Endodermal cell (in vitro differentiated cells): ENCODE results near the gene NANOGP8. TPM values are rescaled to one million over a fixed set of nuclear protein-coding genes. Genes with fewer than 3 reads are reported as not detected.

Source experiments
- DNase-seq: peaks from one replicate; pipeline ENCODE4 v3.0.0-alpha.2; 2017
- H3K27ac ChIP-seq: 2 replicates; pipeline ENCODE4 v1.5.1; 2013; ENCODE audit warnings: mild to moderate bottlenecking, low read depth, low read length, moderate library complexity
- H3K27me3 ChIP-seq: 2 replicates; pipeline ENCODE4 v1.6.1; 2013; ENCODE audit warnings: mild to moderate bottlenecking, low read length, moderate library complexity; ENCODE audit not compliant: insufficient read depth, control insufficient read depth, poor library complexity, severe bottlenecking
- H3K36me3 ChIP-seq: 2 replicates; pipeline ENCODE4 v1.7.0; 2013; ENCODE audit warnings: mild to moderate bottlenecking, low read length, moderate library complexity; ENCODE audit not compliant: control insufficient read depth, insufficient read depth
- H3K4me1 ChIP-seq: one replicate; pipeline ENCODE4 v1.7.0; 2013; ENCODE audit warnings: low read length; ENCODE audit not compliant: control insufficient read depth, insufficient read depth
- H3K4me3 ChIP-seq: 2 replicates; pipeline ENCODE4 v1.5.1; 2013; ENCODE audit warnings: mild to moderate bottlenecking, low read length, moderate library complexity
- H3K9ac ChIP-seq: 2 replicates; pipeline ENCODE4 v1.6.1; 2013; ENCODE audit warnings: mild to moderate bottlenecking, low read length, moderate library complexity; ENCODE audit not compliant: poor library complexity, severe bottlenecking; ENCODE audit errors: extremely low read depth
- H3K9me3 ChIP-seq: 2 replicates; pipeline ENCODE4 v1.6.1; 2013; ENCODE audit warnings: mild to moderate bottlenecking, low read length, moderate library complexity; ENCODE audit not compliant: control insufficient read depth
- H3K27ac Mint-ChIP-seq: 2 replicates; pipeline ENCODE4 v1.8.0; 2020; ENCODE audit warnings: mixed read lengths
- H3K27me3 Mint-ChIP-seq: 2 replicates; pipeline ENCODE4 v1.8.0; 2021; ENCODE audit warnings: mild to moderate bottlenecking, mixed read lengths; ENCODE audit not compliant: insufficient read depth
- H3K36me3 Mint-ChIP-seq: 2 replicates; pipeline ENCODE4 v1.8.0; 2020; ENCODE audit warnings: low read depth, mixed read lengths
- H3K4me1 Mint-ChIP-seq: 2 replicates; pipeline ENCODE4 v1.8.0; 2020; ENCODE audit warnings: mixed read lengths
- H3K4me3 Mint-ChIP-seq: 2 replicates; pipeline ENCODE4 v1.8.0; 2020; ENCODE audit warnings: mild to moderate bottlenecking, moderate library complexity, mixed read lengths
- H3K9me3 Mint-ChIP-seq: 2 replicates; pipeline ENCODE4 v1.8.0; 2020; ENCODE audit warnings: mild to moderate bottlenecking, mixed read lengths
- WGBS, 2 experiments: methylation state at CpG; one replicate each; pipeline versions ENCODE4 v1.1.5 to v1.1.7; 2013; ENCODE audit warnings: missing lambda C conversion rate in 2 of 2, mixed read lengths in 1 of 2; ENCODE audit not compliant: insufficient coverage in 1 of 2, insufficient read length in 1 of 2; 5-methylcytosine and 5-hydroxymethylcytosine counted together
- total RNA-seq, 2 donors: library from RNA; stranded (reverse); fragmentation: NEBNext Ultra II Directional in 1 of 2; extraction: Animal tissue kit (Norgen Biotek cat#: 25700) in 1 of 2; gene quantifications; 2 replicates in 1 of 2; 3 replicates in 1 of 2; pipeline ENCODE4 v1.2.1, GENCODE V29; 2021
- TF ChIP-seq, protein P1 (sequence below): fragments of 200-600 bp; sonication (generic); conservative IDR thresholded peaks from 2 replicates; pipeline ENCODE4 v1.5.0; 2021; ENCODE audit warnings: antibody characterized with exemption, mild to moderate bottlenecking

The NANOGP8 gene
- total RNA-seq, 2 donors from 2014 or later: 1.5 to 47.2 TPM

DNA sequence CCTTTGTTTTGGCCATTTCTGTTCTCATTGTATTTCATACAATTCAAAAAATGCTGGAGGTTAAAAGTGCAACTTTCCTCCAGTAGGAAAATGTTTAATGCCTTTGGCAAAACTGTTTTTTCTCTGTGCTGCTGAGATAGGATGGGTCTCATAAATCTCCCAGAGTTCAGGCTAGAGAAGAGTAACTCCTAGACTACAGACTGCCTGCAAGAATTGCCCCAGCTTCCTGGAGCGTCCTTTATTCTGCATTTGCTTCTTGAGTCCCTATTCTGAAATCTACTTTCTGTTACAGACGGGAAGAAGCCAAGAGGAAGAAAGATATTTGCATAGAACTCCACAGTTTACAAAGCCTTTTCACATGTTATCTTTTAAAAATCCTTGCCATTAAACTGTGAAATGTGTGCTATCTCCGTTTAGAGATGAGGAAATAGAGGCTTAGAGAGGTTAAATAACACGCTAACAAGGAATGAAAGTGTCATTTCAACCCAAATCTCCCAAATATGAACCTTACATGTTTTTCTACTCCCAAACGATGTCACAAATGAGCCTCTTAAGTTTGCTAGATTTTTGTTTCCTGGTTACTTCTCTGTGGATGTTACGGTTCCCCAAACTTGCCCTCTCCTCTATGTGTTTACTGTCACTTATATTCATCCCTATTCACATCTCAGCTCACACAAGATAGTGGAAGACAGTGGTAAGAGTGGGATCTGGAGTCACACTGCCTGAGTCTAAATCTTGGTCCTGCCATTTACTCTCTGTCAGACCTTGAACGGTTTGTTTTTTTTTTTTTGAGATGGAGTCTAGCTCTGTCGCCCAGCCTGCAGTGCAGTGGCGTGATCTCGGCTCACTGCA lies 17.4 kb downstream of the NANOGP8 start:
- Histone ChIP-seq H3K9me3 (no peaks in the 10 kb centered on the region), H3K4me1 (peaks cover 7% of the 10 kb centered on the region), H3K27me3 (no peaks in the 10 kb centered on the region), H3K9ac (no peak overlapping the region), H3K27ac (no peak overlapping the region), H3K36me3 (no peaks in the 10 kb centered on the region), H3K4me3 (no peak overlapping the region)
- TF ChIP-seq, protein P1, sequence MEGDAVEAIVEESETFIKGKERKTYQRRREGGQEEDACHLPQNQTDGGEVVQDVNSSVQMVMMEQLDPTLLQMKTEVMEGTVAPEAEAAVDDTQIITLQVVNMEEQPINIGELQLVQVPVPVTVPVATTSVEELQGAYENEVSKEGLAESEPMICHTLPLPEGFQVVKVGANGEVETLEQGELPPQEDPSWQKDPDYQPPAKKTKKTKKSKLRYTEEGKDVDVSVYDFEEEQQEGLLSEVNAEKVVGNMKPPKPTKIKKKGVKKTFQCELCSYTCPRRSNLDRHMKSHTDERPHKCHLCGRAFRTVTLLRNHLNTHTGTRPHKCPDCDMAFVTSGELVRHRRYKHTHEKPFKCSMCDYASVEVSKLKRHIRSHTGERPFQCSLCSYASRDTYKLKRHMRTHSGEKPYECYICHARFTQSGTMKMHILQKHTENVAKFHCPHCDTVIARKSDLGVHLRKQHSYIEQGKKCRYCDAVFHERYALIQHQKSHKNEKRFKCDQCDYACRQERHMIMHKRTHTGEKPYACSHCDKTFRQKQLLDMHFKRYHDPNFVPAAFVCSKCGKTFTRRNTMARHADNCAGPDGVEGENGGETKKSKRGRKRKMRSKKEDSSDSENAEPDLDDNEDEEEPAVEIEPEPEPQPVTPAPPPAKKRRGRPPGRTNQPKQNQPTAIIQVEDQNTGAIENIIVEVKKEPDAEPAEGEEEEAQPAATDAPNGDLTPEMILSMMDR: no peak
- Mint-ChIP-seq H3K27ac (peak overlapping the region; percentile 27), H3K9me3 (peaks cover 4% of the 10 kb centered on the region), H3K27me3 (no peaks in the 10 kb centered on the region), H3K4me3 (no peak overlapping the region), H3K4me1 (peaks cover 24% of the 10 kb centered on the region), H3K36me3 (no peaks in the 10 kb centered on the region)
- no peak for DNase-seq
- WGBS, 2 experiments: 72 to 79% methylated on average over 7 to 10 of the region's 10 CpGs

DNA sequence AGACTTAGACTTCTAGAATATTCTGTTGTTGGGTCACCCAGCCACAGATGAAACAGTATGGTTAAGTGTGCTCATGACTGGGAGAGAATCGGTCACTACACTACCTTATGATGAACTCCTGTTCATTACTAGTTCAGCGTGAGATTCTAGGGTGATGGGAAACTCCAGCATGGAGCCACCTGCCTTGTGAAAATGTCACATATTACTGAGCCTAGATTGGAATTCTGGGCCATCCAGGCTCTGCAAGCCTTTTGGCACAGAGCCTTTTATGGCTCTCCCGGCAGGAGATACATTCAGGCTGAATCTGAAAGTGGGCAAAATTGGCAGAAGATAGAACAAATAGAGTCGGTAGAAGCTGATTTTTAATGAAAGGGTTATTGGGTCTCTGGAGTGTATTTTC lies 19.0 kb downstream of the NANOGP8 start:
- H3K9me3 ChIP-seq: no peaks in the 10 kb centered on the region
- no peak overlapping the region for H3K9ac ChIP-seq
- no peak overlapping the region for H3K27ac ChIP-seq
- TF ChIP-seq, protein P1: no peak
- Mint-ChIP-seq H3K4me3 (no peak overlapping the region), H3K36me3 (no peaks in the 10 kb centered on the region), H3K4me1 (peaks cover 37% of the 10 kb centered on the region), H3K9me3 (no peaks in the 10 kb centered on the region), H3K27ac (no peak overlapping the region), H3K27me3 (no peaks in the 10 kb centered on the region)
- H3K4me3 ChIP-seq: no peak overlapping the region
- no peaks in the 10 kb centered on the region for H3K27me3 ChIP-seq
- DNase-seq: no peak
- no peaks in the 10 kb centered on the region for H3K36me3 ChIP-seq
- peaks cover 7% of the 10 kb centered on the region for H3K4me1 ChIP-seq
- WGBS, 2 experiments: 96 to 97% methylated on average over 3 to 4 of the region's 4 CpGs

DNA sequence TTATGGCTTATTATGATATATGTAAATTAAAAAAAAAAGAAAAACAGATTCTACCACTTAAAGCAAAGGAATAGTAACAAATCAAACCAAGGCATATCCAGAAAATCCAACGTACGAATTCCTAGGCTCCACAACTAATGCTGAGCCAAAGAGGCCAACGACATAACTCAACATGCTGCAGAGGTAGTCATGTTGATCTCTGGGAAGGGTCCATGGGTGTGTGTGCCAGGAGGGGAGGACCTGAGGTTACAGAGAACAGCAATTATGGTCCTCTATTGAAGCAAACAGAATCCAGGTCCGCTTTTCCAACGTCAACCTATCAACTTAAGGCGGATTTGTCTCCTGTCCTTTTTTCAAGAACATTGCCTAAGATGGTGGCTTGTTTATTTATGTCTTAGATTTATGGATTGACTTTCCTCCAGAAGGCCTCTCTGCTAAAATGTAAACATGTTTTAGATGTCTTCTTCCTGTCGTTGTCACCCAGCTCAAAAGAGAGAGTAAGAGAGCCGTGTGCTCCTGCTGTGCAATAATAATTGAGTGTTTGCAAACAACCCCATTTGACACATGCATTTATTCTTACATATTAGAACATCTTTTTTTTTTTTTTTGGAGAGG lies 20.4 kb downstream of the NANOGP8 start:
- no peak overlapping the region for H3K4me3 ChIP-seq
- 84 to 85% methylated on average over 4 to 8 of the region's 8 CpGs for WGBS, 2 experiments
- no peaks in the 10 kb centered on the region for H3K9me3 Mint-ChIP-seq
- no peaks in the 10 kb centered on the region for H3K9me3 ChIP-seq
- H3K27ac Mint-ChIP-seq: no peak overlapping the region
- no peak overlapping the region for H3K9ac ChIP-seq
- no peak overlapping the region for H3K4me3 Mint-ChIP-seq
- H3K36me3 ChIP-seq: no peaks in the 10 kb centered on the region
- H3K27ac ChIP-seq: no peak overlapping the region
- H3K27me3 ChIP-seq: no peaks in the 10 kb centered on the region
- H3K4me1 ChIP-seq: peaks cover 7% of the 10 kb centered on the region
- peaks cover 41% of the 10 kb centered on the region for H3K4me1 Mint-ChIP-seq
- no peaks in the 10 kb centered on the region for H3K27me3 Mint-ChIP-seq
- TF ChIP-seq, protein P1: no peak
- DNase-seq: no peak
- H3K36me3 Mint-ChIP-seq: no peaks in the 10 kb centered on the region
